ENCODE results near the gene TBX18.

The TBX18 gene

DNA sequence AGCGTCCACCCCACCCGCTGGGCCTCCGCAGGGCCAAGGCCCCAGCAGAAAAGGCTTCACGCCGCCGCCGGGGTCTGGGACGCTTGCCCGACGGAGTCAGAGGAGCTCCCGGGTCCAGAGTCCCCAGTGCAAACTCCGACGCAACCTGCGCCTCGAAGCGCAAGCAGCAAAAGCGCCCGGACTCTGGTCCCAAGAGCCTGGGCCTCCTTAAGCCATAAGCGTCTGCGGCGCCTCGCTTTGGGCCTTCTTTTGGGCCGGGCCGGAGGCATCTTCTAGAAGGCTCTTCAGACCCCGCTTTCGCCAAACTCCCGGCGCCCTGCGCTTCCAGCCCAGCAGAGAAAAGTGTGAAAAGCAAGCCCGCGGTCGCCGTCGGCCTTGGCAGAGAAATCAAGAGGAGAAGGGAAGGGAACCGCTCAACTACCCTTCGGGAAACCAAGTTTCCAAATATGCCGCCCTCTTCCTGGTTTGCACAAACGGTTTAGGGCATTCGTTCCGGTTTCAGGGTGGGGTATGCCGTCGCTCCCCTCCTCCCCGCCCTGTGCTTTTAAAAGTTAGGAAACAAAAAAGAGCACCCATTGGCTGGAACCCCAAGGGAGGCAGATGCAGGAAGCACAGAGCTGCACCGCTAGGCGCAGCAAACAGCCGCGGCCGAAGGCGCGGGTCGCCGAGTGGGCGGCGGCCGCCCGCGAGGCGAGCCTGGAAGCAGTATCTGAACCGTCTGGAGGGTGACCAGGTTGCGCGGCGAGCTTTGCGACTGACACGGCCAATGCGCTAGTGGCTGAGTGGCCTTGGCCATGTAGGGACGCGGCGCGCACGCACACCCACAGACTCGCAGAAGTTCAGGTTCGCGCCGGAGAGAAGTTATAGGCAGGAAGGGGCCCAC lies 1.2 kb downstream of the TBX18 start:
- Histone ChIP-seq H3K79me1 (ENCODE audit: low read depth, low read length) (no peaks in the 10 kb centered on the region), H2BK12ac (ENCODE audit: low read length) (no peak overlapping the region), H2BK15ac (ENCODE audit: low read length) (no peak overlapping the region), H3K27me3 (ENCODE audit: control insufficient read depth in 3 of 3, insufficient read depth in 3 of 3, low read depth in 1 of 3, low read length in 3 of 3) (peaks cover 35 to 88% (median 60%) of the 10 kb centered on the region in 3 experiments), H3K4me2 (ENCODE audit: insufficient read depth, low read length, poor library complexity, severe bottlenecking) (peak overlapping the region; percentile 89), H4K8ac (ENCODE audit: low read depth, low read length) (no peak overlapping the region), H3K23ac (ENCODE audit: low read depth, low read length, poor library complexity) (peak overlapping the region; percentile 80), H3K36me3 (replicated peaks in 1 of 2; ENCODE audit: control insufficient read depth in 2 of 2, insufficient read depth in 2 of 2, low read length in 2 of 2) (no peaks in the 10 kb centered on the region), H3K9me3 (replicated peaks in 1 of 2; ENCODE audit: control insufficient read depth in 2 of 2, insufficient read depth in 1 of 2, low read depth in 1 of 2, low read length in 2 of 2) (peaks cover 3 to 7% of the 10 kb centered on the region in 2 donors), H3K4me3 (ENCODE audit: low read length in 2 of 2) (peak overlapping the region; percentile 48 to 72), H2BK5ac (ENCODE audit: low read length) (no peak overlapping the region), H2AK5ac (ENCODE audit: low read depth, low read length) (no peak overlapping the region), H3K4me1 (ENCODE audit: control insufficient read depth in 2 of 2, insufficient read depth in 1 of 2, low read depth in 1 of 2, low read length in 2 of 2) (peaks cover 0 to 7% of the 10 kb centered on the region in 2 donors), H3K14ac (ENCODE audit: low read length) (peak overlapping the region; percentile 38), H3K9ac (ENCODE audit: low read depth, low read length, poor library complexity) (no peak overlapping the region), H4K91ac (ENCODE audit: low read depth, low read length, poor library complexity) (no peak overlapping the region), H3K27ac (replicated peaks; ENCODE audit: low read length) (no peak overlapping the region), H3K18ac (ENCODE audit: low read length) (peak overlapping the region; percentile 85), H3K4ac (ENCODE audit: low read length) (no peak overlapping the region), H2AFZ (ENCODE audit: low read length) (peak overlapping the region; percentile 97), H2BK120ac (ENCODE audit: low read depth, low read length) (no peak overlapping the region)
- DNase-seq (ENCODE audit: low spot score) = no peak
- WGBS, 2 donors (ENCODE audit: extremely low coverage in 2 of 2, insufficient read length in 2 of 2, insufficient replicate concordance in 1 of 2) = no CpG with 5 or more reads among the region's 74 CpGs

- Histone ChIP-seq H3K4me1 (ENCODE audit: control insufficient read depth in 2 of 2, insufficient read depth in 1 of 2, low read depth in 1 of 2, low read length in 2 of 2) (peaks cover 0 to 6% of the 10 kb centered on the region in 2 donors), H3K27ac (replicated peaks; ENCODE audit: low read length) (no peak overlapping the region), H3K27me3 (ENCODE audit: control insufficient read depth in 3 of 3, insufficient read depth in 3 of 3, low read depth in 1 of 3, low read length in 3 of 3) (peaks cover 34 to 79% (median 53%) of the 10 kb centered on the region in 3 experiments), H3K14ac (ENCODE audit: low read length) (peak overlapping the region; percentile 56), H2BK5ac (ENCODE audit: low read length) (no peak overlapping the region), H3K36me3 (replicated peaks in 1 of 2; ENCODE audit: control insufficient read depth in 2 of 2, insufficient read depth in 2 of 2, low read length in 2 of 2) (no peaks in the 10 kb centered on the region), H2BK15ac (ENCODE audit: low read length) (no peak overlapping the region), H3K18ac (ENCODE audit: low read length) (peak overlapping the region; percentile 85), H3K9me3 (replicated peaks in 1 of 2; ENCODE audit: control insufficient read depth in 2 of 2, insufficient read depth in 1 of 2, low read depth in 1 of 2, low read length in 2 of 2) (peaks cover 3 to 7% of the 10 kb centered on the region in 2 donors), H2AFZ (ENCODE audit: low read length) (peak overlapping the region; percentile 97), H3K4me3 (ENCODE audit: low read length in 2 of 2) (no peak overlapping the region), H4K8ac (ENCODE audit: low read depth, low read length) (no peak overlapping the region), H3K4me2 (ENCODE audit: insufficient read depth, low read length, poor library complexity, severe bottlenecking) (peak overlapping the region; percentile 33), H3K4ac (ENCODE audit: low read length) (no peak overlapping the region), H2BK12ac (ENCODE audit: low read length) (no peak overlapping the region), H2BK120ac (ENCODE audit: low read depth, low read length) (no peak overlapping the region), H3K9ac (ENCODE audit: low read depth, low read length, poor library complexity) (no peak overlapping the region), H3K23ac (ENCODE audit: low read depth, low read length, poor library complexity) (peak overlapping the region; percentile 80), H2AK5ac (ENCODE audit: low read depth, low read length) (no peak overlapping the region), H4K91ac (ENCODE audit: low read depth, low read length, poor library complexity) (no peak overlapping the region), H3K79me1 (ENCODE audit: low read depth, low read length) (no peaks in the 10 kb centered on the region)
- no CpG with 5 or more reads among the region's 40 CpGs for whole genome bisulfite sequencing, 2 donors (ENCODE audit: extremely low coverage in 2 of 2, insufficient read length in 2 of 2, insufficient replicate concordance in 1 of 2)
- no peak for DNase-seq (ENCODE audit: low spot score)
Observed at GRCh38 chr6:84762220-84763002, 2.0 kb downstream of the TBX18 start.

GRCh38 chr6:84758486-84758885 lies 5.9 kb downstream of the TBX18 start:
- H2BK120ac ChIP-seq (ENCODE audit: low read depth, low read length) = no peak overlapping the region

DNA sequence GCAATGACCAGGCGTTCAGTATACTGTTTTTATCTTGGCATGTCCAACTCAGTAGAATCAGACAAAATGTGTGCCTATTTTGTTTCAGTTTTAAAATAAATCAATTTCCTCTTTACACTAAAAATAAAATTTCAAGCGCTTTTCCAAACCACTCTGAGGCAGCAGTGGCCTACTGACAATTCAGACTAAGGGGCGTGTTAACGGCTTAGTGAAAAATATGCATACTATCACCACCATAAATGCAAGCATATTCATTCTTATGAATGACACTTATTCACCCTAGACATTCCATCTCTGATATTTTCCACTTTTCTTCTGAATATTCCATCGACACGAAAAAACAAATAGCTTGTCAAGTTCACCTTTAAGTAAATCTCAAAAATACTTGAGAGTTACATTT lies 7.5 kb downstream of the TBX18 start:
- Histone ChIP-seq H2BK12ac (ENCODE audit: low read length) (no peak overlapping the region), H3K36me3 (replicated peaks in 1 of 2; ENCODE audit: control insufficient read depth in 2 of 2, insufficient read depth in 2 of 2, low read length in 2 of 2) (no peaks in the 10 kb centered on the region), H3K4ac (ENCODE audit: low read length) (no peak overlapping the region), H3K4me1 (ENCODE audit: control insufficient read depth in 2 of 2, insufficient read depth in 1 of 2, low read depth in 1 of 2, low read length in 2 of 2) (no peaks in the 10 kb centered on the region), H2BK120ac (ENCODE audit: low read depth, low read length) (no peak overlapping the region), H4K8ac (ENCODE audit: low read depth, low read length) (no peak overlapping the region), H2BK15ac (ENCODE audit: low read length) (no peak overlapping the region), H3K18ac (ENCODE audit: low read length) (no peak overlapping the region), H3K79me1 (ENCODE audit: low read depth, low read length) (no peaks in the 10 kb centered on the region), H3K27ac (replicated peaks; ENCODE audit: low read length) (no peak overlapping the region), H3K4me3 (ENCODE audit: low read length in 2 of 2) (no peak overlapping the region), H3K9ac (ENCODE audit: low read depth, low read length, poor library complexity) (no peak overlapping the region), H3K14ac (ENCODE audit: low read length) (no peak overlapping the region), H2BK5ac (ENCODE audit: low read length) (no peak overlapping the region), H3K9me3 (replicated peaks in 1 of 2; ENCODE audit: control insufficient read depth in 2 of 2, insufficient read depth in 1 of 2, low read depth in 1 of 2, low read length in 2 of 2) (no peaks in the 10 kb centered on the region), H3K23ac (ENCODE audit: low read depth, low read length, poor library complexity) (no peak overlapping the region), H2AK5ac (ENCODE audit: low read depth, low read length) (no peak overlapping the region), H3K27me3 (ENCODE audit: control insufficient read depth in 3 of 3, insufficient read depth in 3 of 3, low read depth in 1 of 3, low read length in 3 of 3) (peaks cover 0 to 25% (median 4%) of the 10 kb centered on the region in 3 experiments), H3K4me2 (ENCODE audit: insufficient read depth, low read length, poor library complexity, severe bottlenecking) (no peak overlapping the region), H2AFZ (ENCODE audit: low read length) (no peak overlapping the region), H4K91ac (ENCODE audit: low read depth, low read length, poor library complexity) (no peak overlapping the region)
- DNase-seq (ENCODE audit: low spot score) = no peak
- no CpG with 5 or more reads among the region's 6 CpGs for WGBS, 2 donors (ENCODE audit: extremely low coverage in 2 of 2, insufficient read length in 2 of 2, insufficient replicate concordance in 1 of 2)

More at GRCh38 chr6:84758486-84758885, 5.9 kb downstream of the TBX18 start:
- no peak overlapping the region for H2AFZ ChIP-seq (ENCODE audit: low read length)
- no peak overlapping the region for H3K4me3 ChIP-seq (ENCODE audit: low read length in 2 of 2)
- no peak overlapping the region for H4K91ac ChIP-seq (ENCODE audit: low read depth, low read length, poor library complexity)
- H2AK5ac ChIP-seq (ENCODE audit: low read depth, low read length) = no peak overlapping the region
- no peak overlapping the region for H2BK12ac ChIP-seq (ENCODE audit: low read length)
- H3K36me3 ChIP-seq (replicated peaks in 1 of 2; ENCODE audit: control insufficient read depth in 2 of 2, insufficient read depth in 2 of 2, low read length in 2 of 2) = no peaks in the 10 kb centered on the region
- H3K9ac ChIP-seq (ENCODE audit: low read depth, low read length, poor library complexity) = no peak overlapping the region
- H3K4me2 ChIP-seq (ENCODE audit: insufficient read depth, low read length, poor library complexity, severe bottlenecking) = no peak overlapping the region
- peaks cover 0 to under 1% of the 10 kb centered on the region in 2 donors for H3K4me1 ChIP-seq (ENCODE audit: control insufficient read depth in 2 of 2, insufficient read depth in 1 of 2, low read depth in 1 of 2, low read length in 2 of 2)
- H3K23ac ChIP-seq (ENCODE audit: low read depth, low read length, poor library complexity) = no peak overlapping the region
- no peaks in the 10 kb centered on the region for H3K79me1 ChIP-seq (ENCODE audit: low read depth, low read length)
- no peak overlapping the region for H2BK5ac ChIP-seq (ENCODE audit: low read length)
- DNase-seq (ENCODE audit: low spot score) = no peak
- H4K8ac ChIP-seq (ENCODE audit: low read depth, low read length) = no peak overlapping the region
- no peak overlapping the region for H3K18ac ChIP-seq (ENCODE audit: low read length)
- no peak overlapping the region for H3K27ac ChIP-seq (replicated peaks; ENCODE audit: low read length)
- peaks cover 14 to 41% (median 19%) of the 10 kb centered on the region in 3 experiments for H3K27me3 ChIP-seq (ENCODE audit: control insufficient read depth in 3 of 3, insufficient read depth in 3 of 3, low read depth in 1 of 3, low read length in 3 of 3)
- no peak overlapping the region for H2BK15ac ChIP-seq (ENCODE audit: low read length)
- no peaks in the 10 kb centered on the region for H3K9me3 ChIP-seq (replicated peaks in 1 of 2; ENCODE audit: control insufficient read depth in 2 of 2, insufficient read depth in 1 of 2, low read depth in 1 of 2, low read length in 2 of 2)
- H3K4ac ChIP-seq (ENCODE audit: low read length) = no peak overlapping the region
- no peak overlapping the region for H3K14ac ChIP-seq (ENCODE audit: low read length)

All from neuronal stem cell (in vitro differentiated cells).